Endothelial cell (in vitro differentiated cells): ENCODE measurements around the gene PANX2. TPM values are rescaled to one million over a fixed set of nuclear protein-coding genes. Genes with fewer than 3 reads are reported as not detected.

Experiments used
- DNase-seq: peaks from one replicate; pipeline ENCODE4 v3.0.0; 2021; ENCODE audit warnings: low spot score
- H3K27ac Mint-ChIP-seq: one replicate; pipeline ENCODE4 v1.8.0; 2021; ENCODE audit warnings: mixed read lengths, inconsistent platforms; ENCODE audit not compliant: unreplicated experiment
- H3K27me3 Mint-ChIP-seq: one replicate; pipeline ENCODE4 v1.8.0; 2021; ENCODE audit warnings: mild to moderate bottlenecking, moderate library complexity, mixed read lengths, inconsistent platforms; ENCODE audit not compliant: unreplicated experiment
- H3K36me3 Mint-ChIP-seq: one replicate; pipeline ENCODE4 v1.8.0; 2021; ENCODE audit warnings: mild to moderate bottlenecking, low read depth, mixed read lengths, inconsistent platforms; ENCODE audit not compliant: unreplicated experiment
- H3K4me1 Mint-ChIP-seq: one replicate; pipeline ENCODE4 v1.8.0; 2021; ENCODE audit warnings: mild to moderate bottlenecking, mixed read lengths, inconsistent platforms; ENCODE audit not compliant: unreplicated experiment
- H3K4me3 Mint-ChIP-seq: one replicate; pipeline ENCODE4 v1.8.0; 2021; ENCODE audit warnings: mild to moderate bottlenecking, mixed read lengths, inconsistent platforms; ENCODE audit not compliant: unreplicated experiment
- H3K9me3 Mint-ChIP-seq: one replicate; pipeline ENCODE4 v1.8.0; 2021; ENCODE audit warnings: mixed read lengths, inconsistent platforms; ENCODE audit not compliant: unreplicated experiment
- total RNA-seq: library from RNA; stranded (reverse); fragmentation: NEBNext Ultra II Directional; extraction: Animal tissue kit (Norgen Biotek cat#: 25700); gene quantifications from one replicate; pipeline ENCODE4 v1.2.1, GENCODE V29; 2021; ENCODE audit not compliant: unreplicated experiment
- TF ChIP-seq, protein P1 (sequence below): fragments of 200-600 bp; sonication (generic); IDR thresholded peaks from one replicate; pipeline ENCODE4 v1.5.0; 2021; ENCODE audit warnings: antibody characterized with exemption; ENCODE audit not compliant: unreplicated experiment

Gene PANX2
- total RNA-seq, 1 donor from 2014 or later: 0.87 TPM

DNA sequence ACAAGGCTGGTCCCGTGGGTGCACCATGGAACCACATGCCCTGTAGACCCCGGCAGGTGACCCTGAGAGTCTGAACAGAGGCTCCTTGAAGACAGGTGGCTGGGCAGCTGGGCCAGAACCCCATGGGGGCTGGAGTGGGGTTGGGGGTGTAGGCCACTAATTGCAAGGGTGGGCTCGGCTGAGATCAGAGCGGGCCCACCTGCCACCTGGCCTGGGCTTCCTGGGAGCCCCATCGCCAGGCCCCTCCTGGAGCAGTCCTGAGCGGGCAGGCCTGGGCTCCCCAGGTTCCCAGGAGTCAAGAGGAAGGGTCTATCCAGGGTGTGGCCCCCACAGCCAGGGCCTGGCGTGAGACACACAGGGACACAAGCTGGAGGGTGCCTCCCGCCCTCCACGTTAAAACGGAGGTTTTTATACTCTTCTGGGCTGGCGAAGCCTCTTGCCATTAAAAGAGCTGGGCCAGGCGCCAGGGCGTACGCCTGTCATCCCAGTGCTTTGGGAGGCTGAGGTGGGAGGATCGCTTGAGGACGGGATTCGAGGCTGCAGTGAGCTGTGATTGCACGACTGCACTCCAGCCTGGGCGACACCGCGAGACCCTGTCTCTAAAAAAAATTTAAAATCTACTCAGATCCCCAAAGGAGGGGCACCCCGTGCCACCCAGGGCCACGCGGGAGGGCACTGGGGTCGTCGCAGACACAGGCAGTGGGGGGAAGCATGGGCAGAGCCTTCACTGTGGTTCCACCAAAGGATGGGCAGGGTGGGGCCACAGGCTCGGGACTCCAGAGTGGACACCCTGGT, 10.4 kb downstream of the PANX2 start:
- H3K4me1 Mint-ChIP-seq: no peaks in the 10 kb centered on the region
- H3K27ac Mint-ChIP-seq: no peak overlapping the region
- no peaks in the 10 kb centered on the region for H3K36me3 Mint-ChIP-seq
- no peak overlapping the region for H3K4me3 Mint-ChIP-seq
- peaks cover 9% of the 10 kb centered on the region for H3K27me3 Mint-ChIP-seq
- TF ChIP-seq, protein P1, sequence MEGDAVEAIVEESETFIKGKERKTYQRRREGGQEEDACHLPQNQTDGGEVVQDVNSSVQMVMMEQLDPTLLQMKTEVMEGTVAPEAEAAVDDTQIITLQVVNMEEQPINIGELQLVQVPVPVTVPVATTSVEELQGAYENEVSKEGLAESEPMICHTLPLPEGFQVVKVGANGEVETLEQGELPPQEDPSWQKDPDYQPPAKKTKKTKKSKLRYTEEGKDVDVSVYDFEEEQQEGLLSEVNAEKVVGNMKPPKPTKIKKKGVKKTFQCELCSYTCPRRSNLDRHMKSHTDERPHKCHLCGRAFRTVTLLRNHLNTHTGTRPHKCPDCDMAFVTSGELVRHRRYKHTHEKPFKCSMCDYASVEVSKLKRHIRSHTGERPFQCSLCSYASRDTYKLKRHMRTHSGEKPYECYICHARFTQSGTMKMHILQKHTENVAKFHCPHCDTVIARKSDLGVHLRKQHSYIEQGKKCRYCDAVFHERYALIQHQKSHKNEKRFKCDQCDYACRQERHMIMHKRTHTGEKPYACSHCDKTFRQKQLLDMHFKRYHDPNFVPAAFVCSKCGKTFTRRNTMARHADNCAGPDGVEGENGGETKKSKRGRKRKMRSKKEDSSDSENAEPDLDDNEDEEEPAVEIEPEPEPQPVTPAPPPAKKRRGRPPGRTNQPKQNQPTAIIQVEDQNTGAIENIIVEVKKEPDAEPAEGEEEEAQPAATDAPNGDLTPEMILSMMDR: no peak
- no peaks in the 10 kb centered on the region for H3K9me3 Mint-ChIP-seq
- no peak for DNase-seq

DNA sequence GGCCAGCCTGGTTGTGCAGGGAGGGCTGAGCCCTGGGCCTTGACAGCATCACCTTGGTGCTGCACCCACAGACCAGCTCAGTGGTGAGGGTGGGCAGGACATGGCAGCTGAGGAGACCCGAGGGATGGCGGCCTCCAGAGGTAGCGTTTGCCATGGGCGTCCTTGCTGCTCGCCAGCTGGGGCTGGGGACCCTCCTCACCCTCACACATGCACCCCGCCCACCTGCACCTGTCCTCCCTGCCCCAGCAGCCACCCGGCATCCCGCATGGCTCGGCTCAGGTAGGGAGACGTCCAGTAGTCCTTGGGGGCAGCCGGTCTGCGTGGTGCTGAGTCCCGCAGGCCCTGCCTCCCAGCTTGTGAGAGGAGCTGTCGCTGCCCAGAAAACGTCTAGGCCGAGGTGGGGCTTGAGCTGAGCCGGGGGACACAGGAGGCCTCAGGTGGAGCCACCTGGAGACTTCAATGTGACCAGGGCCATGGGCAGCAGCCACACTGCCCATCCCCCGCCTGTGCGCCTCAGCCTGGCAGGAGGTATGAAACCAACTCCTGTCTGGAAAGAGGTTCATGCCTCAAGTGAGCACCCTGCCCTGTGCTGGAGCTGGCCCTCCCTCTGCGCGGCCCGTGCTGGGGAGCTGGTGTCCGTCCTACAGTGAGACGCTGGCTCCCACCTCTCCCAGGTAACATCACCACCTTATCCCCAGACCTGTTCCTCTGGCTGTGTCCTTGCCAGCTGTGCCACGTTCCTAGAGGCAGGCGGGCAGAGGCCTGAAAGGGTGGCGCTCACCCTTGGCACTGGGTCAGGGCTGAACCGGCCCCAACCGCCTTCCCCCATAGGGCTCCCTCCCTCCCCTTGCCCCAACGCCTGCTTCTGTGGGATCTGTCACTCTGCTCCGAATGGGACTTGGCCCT, 11.9 kb downstream of the PANX2 start:
- H3K4me3 Mint-ChIP-seq: no peak overlapping the region
- TF ChIP-seq, protein P1: no peak
- peaks cover 3% of the 10 kb centered on the region for H3K4me1 Mint-ChIP-seq
- H3K36me3 Mint-ChIP-seq: no peaks in the 10 kb centered on the region
- no peak overlapping the region for H3K27ac Mint-ChIP-seq
- peaks cover 8% of the 10 kb centered on the region for H3K27me3 Mint-ChIP-seq
- H3K9me3 Mint-ChIP-seq: no peaks in the 10 kb centered on the region
- DNase-seq: no peak

DNA sequence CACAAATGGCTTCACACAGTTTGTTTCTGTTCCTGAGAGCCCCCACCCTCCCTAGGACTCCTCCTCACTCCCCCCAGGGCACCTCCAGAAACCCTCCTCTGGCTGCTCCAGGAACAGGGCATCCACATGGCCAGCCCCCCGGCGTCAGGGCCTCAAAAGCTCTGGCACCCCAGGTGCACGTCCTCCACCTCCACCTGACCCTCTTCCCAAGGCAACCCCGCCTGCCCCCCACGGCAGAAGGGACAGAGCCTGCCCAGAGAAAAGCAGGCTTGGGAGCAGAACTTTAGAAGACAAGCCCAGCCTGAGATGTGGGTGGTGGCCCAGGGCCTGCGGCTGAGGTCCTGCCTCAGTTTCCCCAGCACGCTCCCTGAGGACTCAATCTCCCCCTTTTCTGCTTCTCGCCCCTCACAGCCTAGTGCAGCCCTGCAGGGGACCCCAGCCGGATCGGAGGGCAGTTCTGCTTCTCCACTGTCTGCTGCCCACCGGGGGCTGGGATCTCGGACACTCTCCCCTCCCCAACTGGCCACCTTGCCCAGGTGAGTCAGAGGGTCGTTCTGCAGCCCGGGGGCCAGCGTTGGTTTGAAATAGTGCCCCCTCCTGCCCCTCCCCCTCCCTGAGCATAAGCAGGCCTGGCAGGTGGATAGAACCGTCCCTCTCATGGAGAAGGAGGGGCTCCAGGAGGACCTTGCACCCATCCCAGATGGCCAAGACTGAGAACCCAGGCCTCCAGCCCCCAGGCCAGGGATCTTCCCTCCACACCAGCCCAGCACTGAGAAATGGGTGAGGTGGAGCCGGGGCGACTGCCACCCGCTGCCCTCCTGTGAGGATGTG, 12.8 kb downstream of the PANX2 start:
- TF ChIP-seq, protein P1: no peak
- Mint-ChIP-seq H3K36me3 (no peaks in the 10 kb centered on the region), H3K27ac (no peak overlapping the region), H3K9me3 (no peaks in the 10 kb centered on the region), H3K27me3 (peaks cover 6% of the 10 kb centered on the region), H3K4me3 (no peak overlapping the region), H3K4me1 (peaks cover 3% of the 10 kb centered on the region)
- no peak for DNase-seq

- H3K36me3 Mint-ChIP-seq: no peaks in the 10 kb centered on the region
- H3K9me3 Mint-ChIP-seq: no peaks in the 10 kb centered on the region
- no peak overlapping the region for H3K27ac Mint-ChIP-seq
- H3K4me3 Mint-ChIP-seq: no peak overlapping the region
- H3K27me3 Mint-ChIP-seq: peaks cover 6% of the 10 kb centered on the region
- DNase-seq: no peak
- H3K4me1 Mint-ChIP-seq: peaks cover 3% of the 10 kb centered on the region
- TF ChIP-seq, protein P1: no peak
Observed at GRCh38 chr22:50184004-50184901, 13.7 kb downstream of the PANX2 start.
